ENCODE measurements around the gene PRAF2.
A peak's percentile ranks its signal among the peaks of the same experiment; 100 is the strongest.

The PRAF2 gene

GRCh38 chrX:49106930-49107329 lies 33.1 kb upstream of the PRAF2 start:
- DNase-seq: no peak
- no peaks in the 10 kb centered on the region for H3K9me3 ChIP-seq (replicated peaks; ENCODE audit: insufficient read depth, low read length)
- no peak overlapping the region for H3K4me3 ChIP-seq (ENCODE audit: low read length)
- H3K36me3 ChIP-seq (replicated peaks; ENCODE audit: insufficient read depth, low read length): no peaks in the 10 kb centered on the region
- no peaks in the 10 kb centered on the region for H3K4me1 ChIP-seq (ENCODE audit: low read length)
- no peaks in the 10 kb centered on the region for H4K20me1 ChIP-seq (ENCODE audit: insufficient read depth, low read length)
- no peak overlapping the region for H3K4me2 ChIP-seq (ENCODE audit: low read depth, low read length)
- no peak overlapping the region for H2AFZ ChIP-seq (ENCODE audit: low read length)
- no peak overlapping the region for H3K27ac ChIP-seq (ENCODE audit: low read length)
- no peaks in the 10 kb centered on the region for H3F3A ChIP-seq (ENCODE audit: insufficient read depth, low read length)
- H3K9ac ChIP-seq (ENCODE audit: low read length): no peak overlapping the region
- no peaks in the 10 kb centered on the region for H3K27me3 ChIP-seq (replicated peaks; ENCODE audit: insufficient read depth, low read length)
- no peaks in the 10 kb centered on the region for H3K79me2 ChIP-seq (ENCODE audit: low read length)
- H3K9me2 ChIP-seq (replicated peaks; ENCODE audit: insufficient read depth, low read length): no peaks in the 10 kb centered on the region
- TF ChIP-seq CTCF (IDR thresholded peaks at IDR 0.05; ENCODE audit: low read length): peak; percentile 35
- TF ChIP-seq EZH2phosphoT487 (IDR thresholded peaks at IDR 0.05; ENCODE audit: low read length): no peak

- Histone ChIP-seq H3K36me3 (replicated peaks; ENCODE audit: insufficient read depth, low read length) (no peaks in the 10 kb centered on the region), H3K4me1 (ENCODE audit: low read length) (no peaks in the 10 kb centered on the region), H3K27me3 (replicated peaks; ENCODE audit: insufficient read depth, low read length) (no peaks in the 10 kb centered on the region), H3K9me3 (replicated peaks; ENCODE audit: insufficient read depth, low read length) (no peaks in the 10 kb centered on the region), H3K27ac (ENCODE audit: low read length) (no peak overlapping the region), H3K9ac (ENCODE audit: low read length) (no peak overlapping the region), H3K9me2 (replicated peaks; ENCODE audit: insufficient read depth, low read length) (no peaks in the 10 kb centered on the region), H3K4me2 (ENCODE audit: low read depth, low read length) (no peak overlapping the region), H2AFZ (ENCODE audit: low read length) (no peak overlapping the region), H4K20me1 (ENCODE audit: insufficient read depth, low read length) (no peaks in the 10 kb centered on the region), H3K4me3 (ENCODE audit: low read length) (no peak overlapping the region), H3K79me2 (ENCODE audit: low read length) (no peaks in the 10 kb centered on the region), H3F3A (ENCODE audit: insufficient read depth, low read length) (no peaks in the 10 kb centered on the region)
- no peak for TF ChIP-seq EZH2phosphoT487 (IDR thresholded peaks at IDR 0.05; ENCODE audit: low read length)
- TF ChIP-seq CTCF (IDR thresholded peaks at IDR 0.05; ENCODE audit: low read length): no peak
- TF ChIP-seq EZH2 (optimal IDR thresholded peaks at IDR 0.05; ENCODE audit: low read depth, low read length): no peak
- DNase-seq: no peak
These were observed 32.5 kb upstream of the PRAF2 start for GRCh38 chrX:49106296-49106695.

- Histone ChIP-seq H2AFZ (ENCODE audit: low read length) (no peak overlapping the region), H3K27ac (ENCODE audit: low read length) (no peak overlapping the region), H3K4me2 (ENCODE audit: low read depth, low read length) (no peak overlapping the region), H3K9me3 (replicated peaks; ENCODE audit: insufficient read depth, low read length) (no peaks in the 10 kb centered on the region), H3K27me3 (replicated peaks; ENCODE audit: insufficient read depth, low read length) (no peaks in the 10 kb centered on the region), H3K79me2 (ENCODE audit: low read length) (no peaks in the 10 kb centered on the region), H3K4me1 (ENCODE audit: low read length) (no peaks in the 10 kb centered on the region), H3K9ac (ENCODE audit: low read length) (no peak overlapping the region), H4K20me1 (ENCODE audit: insufficient read depth, low read length) (no peaks in the 10 kb centered on the region), H3K4me3 (ENCODE audit: low read length) (no peak overlapping the region), H3F3A (ENCODE audit: insufficient read depth, low read length) (peaks cover 4% of the 10 kb centered on the region), H3K9me2 (replicated peaks; ENCODE audit: insufficient read depth, low read length) (no peaks in the 10 kb centered on the region), H3K36me3 (replicated peaks; ENCODE audit: insufficient read depth, low read length) (no peaks in the 10 kb centered on the region)
- TF ChIP-seq EZH2 (optimal IDR thresholded peaks at IDR 0.05; ENCODE audit: low read depth, low read length) (no peak), CTCF (IDR thresholded peaks at IDR 0.05; ENCODE audit: low read length) (no peak), EZH2phosphoT487 (IDR thresholded peaks at IDR 0.05; ENCODE audit: low read length) (no peak)
- DNase-seq: no peak
These were observed 29.8 kb upstream of the PRAF2 start for GRCh38 chrX:49103637-49104036.
